Activated CD8-positive, alpha-beta memory T cell treated with anti-CD3 and anti-CD28 coated beads, Interleukin-2, amount 50 U/mL, for 24 hours (primary cell): Measurements from ENCODE around the gene WWC1.
"Not testable (repeated sequence)": the region's sequence is repeated elsewhere in the genome, so short reads cannot be mapped to it uniquely, and the experiment has no call there.

Experiments used
- DNase-seq: peaks from one replicate; pipeline ENCODE4 v3.0.0-alpha.2; 2020; ENCODE audit errors: extremely low read depth

Gene WWC1

GRCh38 chr5:168286386-168286785 is 5.1 kb upstream of the WWC1 start:
- DNase-seq: no peak

GRCh38 chr5:168286863-168287262 is 4.6 kb upstream of the WWC1 start:
- not testable (repeated sequence) for DNase-seq

- no peak for DNase-seq
These were observed 4.1 kb upstream of the WWC1 start for GRCh38 chr5:168287362-168287761.

- DNase-seq: no peak
These were observed 2.8 kb upstream of the WWC1 start for GRCh38 chr5:168288349-168289245.

- DNase-seq: no peak
These were observed 523 bp upstream of the WWC1 start for GRCh38 chr5:168290902-168291341.

GRCh38 chr5:168291964-168292785 is 730 bp downstream of the WWC1 start:
- no peak for DNase-seq

- DNase-seq: no peak
These were observed 1.6 kb downstream of the WWC1 start for GRCh38 chr5:168292786-168293696.

GRCh38 chr5:168295574-168296201 is 4.2 kb downstream of the WWC1 start:
- DNase-seq: no peak

GRCh38 chr5:168296682-168297081 is 5.2 kb downstream of the WWC1 start:
- DNase-seq: no peak

- no peak for DNase-seq
These were observed 7.5 kb downstream of the WWC1 start for GRCh38 chr5:168298949-168299348.

- DNase-seq: no peak
These were observed 7.9 kb downstream of the WWC1 start for GRCh38 chr5:168299372-168299771.

GRCh38 chr5:168300326-168301182 is 9.1 kb downstream of the WWC1 start:
- no peak for DNase-seq

GRCh38 chr5:168301593-168302390 is 10.3 kb downstream of the WWC1 start:
- DNase-seq: no peak

GRCh38 chr5:168302785-168303184 is 11.3 kb downstream of the WWC1 start:
- DNase-seq: no peak

GRCh38 chr5:168303393-168304025 is 12.1 kb downstream of the WWC1 start:
- DNase-seq: no peak

GRCh38 chr5:168304349-168304748 is 12.9 kb downstream of the WWC1 start:
- no peak for DNase-seq

GRCh38 chr5:168305281-168305680 is 13.8 kb downstream of the WWC1 start:
- no peak for DNase-seq

- DNase-seq: no peak
These were observed 15.6 kb downstream of the WWC1 start for GRCh38 chr5:168307022-168307421.
